Stimulated activated CD8-positive, alpha-beta memory T cell treated with anti-CD3 and anti-CD28 coated beads, Interleukin-15, amount 100 ng/mL, for 24 hours (primary cell): ENCODE results near the gene STK24.
"Not testable (repeated sequence)": the region's sequence is repeated elsewhere in the genome, so short reads cannot be mapped to it uniquely, and the experiment has no call there.

ENCODE experiments used
- DNase-seq: peaks from one replicate; pipeline ENCODE4 v3.0.0-alpha.2; 2020; ENCODE audit warnings: low read depth

The STK24 gene

GRCh38 chr13:98582947-98583346 lies 6.0 kb upstream of the STK24 start:
- no peak for DNase-seq

GRCh38 chr13:98581971-98582702 lies 5.2 kb upstream of the STK24 start:
- DNase-seq = no peak

- no peak for DNase-seq
Measured at GRCh38 chr13:98581381-98581780, 4.5 kb upstream of the STK24 start.

- DNase-seq = no peak
Measured at GRCh38 chr13:98580420-98580819, 3.5 kb upstream of the STK24 start.

- no peak for DNase-seq
Measured at GRCh38 chr13:98577836-98578285, 954 bp upstream of the STK24 start.

DNA sequence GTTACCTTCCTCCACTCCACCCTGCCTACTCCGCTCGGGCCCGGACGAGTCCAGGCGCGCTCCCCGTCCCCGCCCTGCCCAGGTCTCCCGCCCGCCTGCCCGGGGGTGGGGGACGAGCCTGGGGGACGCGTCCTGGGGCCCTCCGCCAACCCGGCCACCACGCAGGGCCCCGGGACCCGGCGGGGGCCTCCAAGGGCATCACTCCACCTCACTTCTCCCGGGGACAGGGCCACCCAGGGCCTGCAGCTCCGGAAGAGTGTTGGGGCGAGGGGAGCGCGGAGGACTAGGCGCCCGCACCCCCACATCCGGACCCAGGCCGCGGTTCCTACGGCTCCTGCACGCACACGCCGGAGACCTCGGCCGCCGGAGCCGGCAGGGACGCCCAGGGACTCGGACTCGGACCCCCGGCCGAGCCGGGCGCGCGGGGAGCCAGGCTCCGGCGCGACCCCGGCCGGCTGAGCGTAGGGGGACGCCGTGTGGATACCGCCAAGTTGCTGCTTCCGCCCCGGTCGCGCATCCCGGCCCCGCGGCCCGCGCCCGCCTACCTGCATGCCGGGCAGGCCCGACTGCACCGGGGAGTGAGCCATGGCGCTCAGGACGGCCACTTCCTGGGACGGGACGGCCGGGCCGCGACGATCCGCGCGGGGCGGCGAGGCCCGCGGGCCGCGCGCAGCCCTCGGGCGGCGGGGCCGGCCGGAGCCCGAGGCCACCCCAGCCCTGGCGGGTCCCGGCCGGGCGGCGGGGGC lies 534 bp downstream of the STK24 start:
- DNase-seq = no peak

- DNase-seq = no peak
Measured at GRCh38 chr13:98575904-98576199, 1.1 kb downstream of the STK24 start.

DNA sequence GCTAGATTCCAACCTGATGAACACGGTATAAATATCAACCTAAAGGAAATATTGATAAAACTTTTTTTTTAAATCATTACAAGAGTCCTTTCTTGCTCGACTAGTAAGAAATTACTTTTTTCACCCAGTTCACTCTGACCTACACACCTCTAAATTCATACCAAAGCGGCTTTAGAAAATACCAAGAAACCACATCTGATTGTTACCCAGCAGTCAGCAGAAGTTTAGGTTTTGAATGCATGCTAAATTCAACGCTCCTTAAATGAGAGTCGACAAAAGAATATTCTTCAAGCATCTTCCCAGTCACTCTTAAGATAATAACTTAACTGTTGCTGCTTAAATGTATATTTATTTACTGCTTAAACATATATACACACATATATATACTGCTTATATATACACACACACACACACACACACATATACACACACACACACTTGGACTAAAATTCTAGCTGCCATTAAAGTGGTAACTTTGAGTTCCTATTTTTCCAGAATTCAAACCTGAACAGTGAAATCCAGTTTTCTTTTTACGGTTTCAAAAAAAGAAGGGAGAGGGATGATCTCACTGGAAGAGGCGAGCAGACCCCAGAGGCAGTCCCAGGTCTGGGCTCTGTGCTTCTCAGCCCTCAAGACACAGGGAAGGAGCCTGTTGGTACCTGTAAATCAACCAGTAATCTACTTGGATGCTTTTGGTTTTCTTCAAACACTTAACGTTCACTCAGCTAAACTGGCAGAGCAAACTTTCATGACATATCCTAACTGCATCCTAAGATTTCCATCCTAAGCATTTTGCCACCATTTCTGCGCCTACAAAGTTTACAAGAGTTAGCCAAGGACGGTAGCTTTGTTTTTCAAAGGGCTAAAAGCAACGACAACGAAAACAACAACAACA lies 1.7 kb downstream of the STK24 start:
- DNase-seq = no peak

DNA sequence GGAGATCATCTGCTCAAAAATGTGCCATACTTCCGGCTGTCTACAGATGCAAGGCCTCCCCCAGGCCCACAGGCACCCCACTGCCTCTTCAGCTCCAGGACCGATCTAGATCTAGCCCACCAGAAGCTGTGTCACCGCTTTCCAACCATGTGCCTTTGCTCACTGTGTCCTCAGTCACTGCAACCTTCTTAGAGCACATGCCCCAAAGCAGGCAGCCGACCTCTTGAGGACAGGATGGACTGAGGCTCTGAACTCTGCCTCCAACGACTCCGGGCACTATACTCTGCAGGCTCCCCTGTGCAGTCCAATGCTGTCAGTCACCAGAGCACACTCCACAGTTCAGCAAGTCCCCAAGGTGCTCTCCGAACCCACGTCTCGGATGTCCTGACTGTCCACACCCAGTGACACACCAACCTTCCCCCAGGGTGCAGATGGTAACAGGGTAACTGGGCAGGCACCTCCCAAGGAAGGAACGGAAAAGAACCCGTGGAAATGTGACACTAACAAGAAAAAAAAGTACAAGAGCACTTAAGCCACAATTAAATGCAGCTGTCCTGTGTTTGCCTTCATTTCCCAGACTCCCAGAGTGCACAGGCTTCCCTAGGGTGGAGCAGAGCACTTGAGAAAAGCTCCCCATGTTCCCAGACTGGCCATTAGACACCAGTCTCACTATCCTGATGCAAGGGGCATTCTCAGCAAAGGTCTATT lies 4.8 kb downstream of the STK24 start:
- DNase-seq = no peak

GRCh38 chr13:98570929-98571372 lies 6.0 kb downstream of the STK24 start:
- no peak for DNase-seq

DNA sequence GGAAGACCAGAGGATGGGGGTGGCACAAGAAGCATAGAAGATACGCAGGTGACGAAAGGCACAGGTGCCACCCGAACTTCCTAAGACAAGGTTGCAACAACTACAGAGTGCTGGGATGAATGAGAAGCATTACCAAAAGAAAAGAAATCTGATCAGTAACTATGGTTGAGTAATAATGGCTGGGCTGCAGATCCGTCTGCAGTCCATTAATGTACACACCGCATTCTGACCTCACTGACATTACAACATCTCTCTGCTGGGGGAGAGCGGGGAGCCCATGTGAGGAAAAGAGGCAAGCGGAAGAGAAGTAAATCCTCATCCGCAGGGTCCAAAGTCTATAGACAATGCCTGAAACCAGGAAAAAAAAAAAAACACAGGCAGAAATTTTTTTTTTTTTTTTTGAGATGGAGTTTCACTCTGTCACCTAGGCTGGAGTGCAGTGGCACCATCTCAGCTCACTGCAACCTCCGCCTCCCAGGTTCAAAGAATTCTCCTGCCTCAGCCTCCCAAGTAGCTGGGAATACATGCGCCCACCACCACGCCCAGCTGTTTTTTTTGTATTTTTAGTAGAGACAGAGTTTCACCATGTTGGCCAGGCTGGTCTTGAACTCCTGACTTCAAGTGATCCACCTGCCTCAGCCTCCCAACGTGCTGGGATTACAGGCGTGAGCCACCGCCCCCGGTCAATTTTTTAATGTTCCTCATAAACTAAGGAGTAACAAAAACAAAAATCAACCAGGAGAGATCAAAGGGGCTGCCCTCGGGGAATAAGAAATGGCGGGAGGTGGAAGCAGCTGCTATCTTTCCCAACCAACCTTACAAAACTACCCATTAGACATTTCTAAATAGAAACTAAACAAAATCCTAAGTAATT lies 7.2 kb downstream of the STK24 start:
- not testable (repeated sequence) for DNase-seq

- no peak for DNase-seq
Measured at GRCh38 chr13:98568918-98569317, 8.0 kb downstream of the STK24 start.

- DNase-seq = no peak
Measured at GRCh38 chr13:98567140-98567539, 9.8 kb downstream of the STK24 start.

DNA sequence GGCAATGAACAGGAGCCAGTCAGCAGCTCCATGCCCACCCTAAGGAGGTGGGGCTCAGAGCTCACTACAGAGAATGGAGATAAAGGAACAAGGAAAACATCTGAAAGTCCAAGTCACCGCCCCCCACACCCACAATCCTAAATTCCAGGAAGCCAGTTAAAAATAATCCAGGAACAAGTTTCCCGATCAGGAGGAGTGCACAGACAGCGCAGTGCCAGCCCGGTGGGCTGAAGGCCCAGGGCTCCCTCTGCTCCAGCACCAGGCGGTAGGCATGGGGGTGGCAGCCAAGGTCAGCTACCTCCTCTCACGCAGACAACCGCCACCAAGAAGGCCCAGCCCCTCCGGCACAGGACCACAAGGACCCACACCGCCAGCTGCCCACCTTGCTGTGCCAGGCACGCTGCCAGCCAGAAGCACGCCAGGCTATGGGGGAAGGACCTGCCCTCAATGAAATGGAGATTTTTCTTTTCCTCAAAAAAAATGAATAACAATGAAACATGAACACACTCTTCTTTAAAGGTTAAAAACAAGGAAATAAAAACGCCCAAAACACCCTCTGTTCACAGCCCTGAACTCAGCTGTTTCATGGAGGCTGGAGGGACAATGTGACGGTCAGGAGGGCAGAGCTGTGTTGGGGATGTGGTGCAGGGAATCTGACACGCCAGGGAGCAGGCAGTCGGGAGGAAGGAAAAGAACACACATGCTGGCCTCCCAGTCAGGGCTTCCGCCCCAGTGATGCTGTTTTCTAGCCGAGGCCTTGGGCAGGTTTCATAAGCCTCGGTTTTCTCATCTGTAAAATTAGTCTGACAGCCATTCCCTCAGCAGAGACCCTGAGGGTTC lies 11.0 kb downstream of the STK24 start:
- DNase-seq = no peak

GRCh38 chr13:98564204-98564603 lies 12.7 kb downstream of the STK24 start:
- no peak for DNase-seq

DNA sequence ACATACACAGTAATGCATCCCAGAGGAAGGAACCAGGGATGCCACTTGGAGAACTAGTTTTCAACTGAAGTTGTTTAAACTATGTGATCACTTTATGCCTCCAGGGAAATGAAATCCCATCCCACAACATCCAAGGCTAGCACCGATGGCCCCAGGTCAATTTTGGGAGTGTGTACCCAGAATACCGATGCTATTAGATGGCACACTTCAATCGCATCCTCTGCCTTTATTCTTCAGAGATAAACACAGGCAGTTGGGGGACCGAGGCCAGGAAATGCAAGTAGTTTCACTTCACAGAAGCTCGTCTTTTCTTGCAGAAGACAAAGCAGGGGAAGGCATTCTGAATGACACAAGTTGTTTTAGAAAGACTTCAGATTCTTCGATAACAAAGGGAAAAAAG lies 13.8 kb downstream of the STK24 start:
- DNase-seq = no peak

DNA sequence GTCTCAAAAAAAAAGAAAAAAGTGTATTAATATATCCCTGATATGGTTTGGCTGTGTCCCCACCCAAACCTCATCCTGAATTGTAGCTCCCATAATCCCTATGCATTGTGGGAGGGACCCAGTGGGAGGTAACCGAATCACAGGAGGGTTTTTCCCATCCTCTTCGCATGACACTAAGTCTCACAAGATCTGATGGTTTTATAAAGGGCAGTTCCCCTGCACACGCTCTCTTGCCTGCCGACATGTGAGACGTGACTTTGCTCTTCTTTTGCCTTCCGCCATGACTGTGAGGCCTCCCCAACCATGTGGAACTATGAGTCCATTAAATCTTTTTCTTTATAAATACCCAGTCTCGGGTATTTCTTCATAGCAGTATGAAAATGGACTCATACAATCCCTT lies 17.7 kb downstream of the STK24 start:
- no peak for DNase-seq

DNA sequence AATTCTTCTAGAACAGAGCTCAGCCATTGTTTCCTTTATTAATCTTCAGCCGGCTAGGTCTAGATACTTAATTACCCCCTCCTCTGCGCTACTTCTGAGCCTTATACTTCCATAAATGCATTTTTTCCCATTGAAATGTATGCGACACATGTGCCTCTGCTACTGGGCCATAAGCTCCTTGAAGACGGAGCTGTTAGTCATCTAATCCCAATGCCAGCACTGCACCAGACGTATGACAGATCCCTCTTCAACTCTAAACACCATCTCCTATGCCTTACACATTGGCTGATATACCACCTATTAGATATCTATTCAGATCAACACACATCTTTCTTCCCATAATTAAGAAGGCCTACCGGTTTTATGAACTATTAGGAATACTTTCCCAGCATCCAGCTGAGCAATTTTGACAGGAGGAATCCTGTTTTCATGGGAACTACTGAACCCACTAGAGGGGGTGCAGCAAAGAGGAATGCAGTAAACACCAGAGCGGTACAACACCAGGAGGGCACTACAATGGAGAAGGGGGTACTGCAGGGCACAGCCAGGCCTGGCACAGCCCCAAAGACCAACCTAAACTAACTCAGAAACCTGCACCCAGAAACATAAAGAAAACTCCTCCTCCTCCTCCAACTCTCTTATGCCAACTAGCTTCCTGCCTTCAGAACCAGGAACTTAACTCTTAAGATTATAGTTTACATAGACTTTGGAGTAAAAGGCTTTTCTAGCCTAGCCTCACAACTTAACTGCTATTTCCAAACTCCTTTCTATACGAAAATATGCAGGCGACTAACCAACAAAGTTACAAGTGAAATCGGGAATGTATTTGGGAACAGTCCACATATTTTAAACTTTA lies 18.7 kb downstream of the STK24 start:
- no peak for DNase-seq

- DNase-seq = no peak
Measured at GRCh38 chr13:98556968-98557631, 19.8 kb downstream of the STK24 start.
